H1 (cell line): ENCODE results near the gene KLK8. TPM values are rescaled to one million over a fixed set of nuclear protein-coding genes. Genes with fewer than 3 reads are reported as not detected.

Experiments used
- CTCF ChIA-PET: fragments of 300-600 bp; sonication (Branson Sonifier 250); formaldehyde crosslinking; loops from one replicate; lab custom pipeline; 2021; ENCODE audit not compliant: partially characterized antibody; lab: Charles Lee
- POLR2A ChIA-PET: fragments of 300-600 bp; sonication (Branson Sonifier 250); formaldehyde crosslinking; loops from one replicate; lab custom pipeline; 2021; ENCODE audit warnings: inconsistent platforms; ENCODE audit not compliant: partially characterized antibody; lab: Charles Lee
- DNase-seq, 2 experiments: peaks; one replicate each; pipeline versions ENCODE4 v3.0.0 to v3.0.0-alpha.2; 2010 to 2022; ENCODE audit warnings: low spot score in 2 of 2, low read depth in 1 of 2, mixed read lengths in 1 of 2
- FAIRE-seq: peaks from 2 replicates; lab custom pipeline; 2011; peaks lifted over from hg19 to GRCh38; lab: Jason Lieb, UNC
- H2AFZ ChIP-seq: 2 replicates; pipeline ENCODE4 v1.8.1; 2012; ENCODE audit warnings: low read length, inconsistent platforms
- H2AK5ac ChIP-seq: 2 replicates; pipeline ENCODE4 v1.6.1; 2013; ENCODE audit warnings: low read depth, low read length
- H2BK120ac ChIP-seq: replicated peaks from 2 replicates; pipeline ENCODE3; 2013; ENCODE audit warnings: low read depth, low read length, inconsistent platforms
- H2BK12ac ChIP-seq: 2 replicates; pipeline ENCODE4 v1.6.1; 2013; ENCODE audit warnings: low read depth, low read length
- H2BK15ac ChIP-seq: 2 replicates; pipeline ENCODE4 v1.6.1; 2013; ENCODE audit warnings: low read length
- H2BK20ac ChIP-seq: 2 replicates; pipeline ENCODE4 v1.6.1; 2013; ENCODE audit warnings: low read length
- H2BK5ac ChIP-seq: 2 replicates; pipeline ENCODE4 v1.6.1; 2013; ENCODE audit warnings: low read depth, low read length
- H3K14ac ChIP-seq: 2 replicates; pipeline ENCODE4 v1.6.1; 2013; ENCODE audit warnings: inconsistent platforms; ENCODE audit not compliant: insufficient read length
- H3K18ac ChIP-seq: 2 replicates; pipeline ENCODE4 v1.6.1; 2013; ENCODE audit warnings: low read length; ENCODE audit errors: extremely low read depth
- H3K23ac ChIP-seq: 2 replicates; pipeline ENCODE4 v1.6.1; 2013; ENCODE audit warnings: inconsistent platforms; ENCODE audit not compliant: insufficient read length
- H3K23me2 ChIP-seq: 2 replicates; pipeline ENCODE4 v1.6.1; 2013; ENCODE audit warnings: low read depth, low read length
- H3K27ac ChIP-seq: 2 replicates; pipeline ENCODE4 v1.6.1; 2011; ENCODE audit warnings: low read depth, low read length, inconsistent platforms
- H3K27me3 ChIP-seq, 4 experiments: replicated peaks in 1 of 4; 1 replicate in 1 of 4; 2 replicates in 3 of 4; pipeline versions ENCODE4 v1.6.1 to v1.8.1; 2011 to 2013; ENCODE audit warnings: low read length in 3 of 4, mild to moderate bottlenecking in 3 of 4, inconsistent platforms in 2 of 4, mixed read lengths in 2 of 4, moderate library complexity in 1 of 4; ENCODE audit not compliant: control insufficient read depth in 3 of 4, insufficient read depth in 3 of 4; ENCODE audit errors: extremely low read depth in 1 of 4
- H3K36me3 ChIP-seq, 4 experiments: 2 replicates each; pipeline versions ENCODE4 v1.6.1 to v1.8.1; 2011 to 2013; ENCODE audit warnings: mild to moderate bottlenecking in 4 of 4, low read length in 3 of 4, moderate library complexity in 2 of 4, control low read depth in 1 of 4, inconsistent platforms in 1 of 4; ENCODE audit not compliant: insufficient read depth in 4 of 4, control insufficient read depth in 2 of 4
- H3K4ac ChIP-seq: replicated peaks from 2 replicates; pipeline ENCODE3; 2013; ENCODE audit warnings: low read length, low read depth, mixed read lengths, inconsistent platforms; ENCODE audit not compliant: insufficient read length
- H3K4me1 ChIP-seq, 4 experiments: replicated peaks in 1 of 4; 1 replicate in 1 of 4; 2 replicates in 3 of 4; pipeline versions ENCODE4 v1.6.1 to v1.8.1; 2011 to 2013; ENCODE audit warnings: low read length in 3 of 4, inconsistent platforms in 2 of 4, mixed read lengths in 1 of 4; ENCODE audit not compliant: insufficient read depth in 4 of 4, control insufficient read depth in 3 of 4
- H3K4me2 ChIP-seq, 2 experiments: 2 replicates each; pipeline versions ENCODE4 v1.6.1 to v1.8.1; 2011 to 2013; ENCODE audit warnings: low read depth in 2 of 2, low read length in 2 of 2, control low read depth in 1 of 2, inconsistent platforms in 1 of 2, mild to moderate bottlenecking in 1 of 2; ENCODE audit not compliant: insufficient read depth in 1 of 2
- H3K4me3 ChIP-seq, 4 experiments: fragments of 200-600, 300-600 bp in 1 of 4; sonication (generic), shearing (Covaris generic), sonication (Bioruptor Twin) in 1 of 4; 2 replicates each; pipeline versions ENCODE4 v1.5.1 to v1.8.1; 2011 to 2016; ENCODE audit warnings: low read length in 4 of 4, low read depth in 3 of 4, control low read depth in 2 of 4, inconsistent platforms in 2 of 4, mild to moderate bottlenecking in 2 of 4, mixed read lengths in 1 of 4, moderate library complexity in 1 of 4; ENCODE audit not compliant: insufficient read depth in 2 of 4; ENCODE audit errors: extremely low read depth in 1 of 4
- H3K56ac ChIP-seq: replicated peaks from 2 replicates; pipeline ENCODE3; 2013; ENCODE audit warnings: low read depth, mild to moderate bottlenecking, mixed read lengths, low read length, inconsistent platforms; ENCODE audit not compliant: insufficient read length
- H3K79me1 ChIP-seq: 2 replicates; pipeline ENCODE4 v1.6.1; 2013; ENCODE audit warnings: low read depth, low read length, control low read depth
- H3K79me2 ChIP-seq, 2 experiments: 2 replicates each; pipeline versions ENCODE4 v1.6.1 to v1.8.1; 2012 to 2013; ENCODE audit warnings: low read length in 2 of 2, mild to moderate bottlenecking in 2 of 2, inconsistent platforms in 1 of 2; ENCODE audit not compliant: insufficient read depth in 2 of 2, control insufficient read depth in 1 of 2
- H3K9ac ChIP-seq, 4 experiments: replicated peaks in 1 of 4; 1 replicate in 1 of 4; 2 replicates in 3 of 4; pipeline versions ENCODE4 v1.6.1 to v1.8.1; 2011 to 2013; ENCODE audit warnings: low read depth in 3 of 4, low read length in 3 of 4, control low read depth in 2 of 4, mild to moderate bottlenecking in 2 of 4, moderate library complexity in 2 of 4, inconsistent platforms in 1 of 4; ENCODE audit errors: extremely low read depth in 1 of 4
- H3K9me3 ChIP-seq, 2 experiments: 2 replicates each; pipeline versions ENCODE4 v1.6.1 to v1.8.1; 2012 to 2013; ENCODE audit warnings: mild to moderate bottlenecking in 2 of 2, moderate library complexity in 2 of 2, control low read depth in 1 of 2, inconsistent platforms in 1 of 2, low read depth in 1 of 2, low read length in 1 of 2, mixed read lengths in 1 of 2; ENCODE audit not compliant: insufficient read depth in 2 of 2
- H4K20me1 ChIP-seq, 2 experiments: replicated peaks in 1 of 2; 2 replicates each; pipeline versions ENCODE3 to v1.8.1; 2011 to 2013; ENCODE audit warnings: inconsistent platforms in 2 of 2, low read length in 2 of 2, mild to moderate bottlenecking in 1 of 2; ENCODE audit not compliant: insufficient read depth in 2 of 2, control insufficient read depth in 1 of 2
- H4K5ac ChIP-seq: 2 replicates; pipeline ENCODE4 v1.6.1; 2013; ENCODE audit warnings: low read length, low read depth, mixed read lengths, inconsistent platforms; ENCODE audit not compliant: insufficient read length
- H4K8ac ChIP-seq: 2 replicates; pipeline ENCODE4 v1.8.0; 2013; ENCODE audit warnings: mild to moderate bottlenecking, moderate library complexity, low read length, inconsistent platforms; ENCODE audit not compliant: insufficient read depth; ENCODE audit errors: extremely low read depth
- H4K91ac ChIP-seq: replicated peaks from 2 replicates; pipeline ENCODE3; 2013; ENCODE audit warnings: low read length, mixed read lengths, inconsistent platforms; ENCODE audit not compliant: insufficient read length
- CBX5 ChIP-seq: fragments of 300-800, 300-1000 bp; sonication (generic); IDR thresholded peaks from 2 replicates; pipeline ENCODE4 v1.7.1; 2016; ENCODE audit warnings: antibody characterized with exemption, low read length, low read depth
- FOSL1 ChIP-seq: IDR thresholded peaks from 2 replicates; pipeline ENCODE4 v1.6.1; 2011; ENCODE audit warnings: mild to moderate bottlenecking, low read depth, low read length, moderate library complexity; ENCODE audit not compliant: insufficient read depth
- GABPA ChIP-seq: IDR thresholded peaks from 2 replicates; pipeline ENCODE4 v1.6.1; 2011; ENCODE audit warnings: mild to moderate bottlenecking, low read length, moderate library complexity, borderline replicate concordance; ENCODE audit not compliant: insufficient read depth
- MAFK ChIP-seq: IDR thresholded peaks from 2 replicates; pipeline ENCODE4 v1.6.1; 2012; ENCODE audit warnings: low read depth, mild to moderate bottlenecking, improper control_type of control experiment, low read length
- MAX ChIP-seq: IDR thresholded peaks from 2 replicates; pipeline ENCODE4 v1.6.1; 2012; ENCODE audit warnings: inconsistent platforms
- SIN3A ChIP-seq, 2 experiments: IDR thresholded peaks in 1 of 2; conservative IDR thresholded peaks in 1 of 2; 2 replicates each; pipeline ENCODE4 v1.6.1; 2011 to 2012; ENCODE audit warnings: low read length in 2 of 2, improper control_type of control experiment in 1 of 2, low read depth in 1 of 2, mild to moderate bottlenecking in 1 of 2
- SIX5 ChIP-seq: IDR thresholded peaks from 2 replicates; pipeline ENCODE4 v1.6.1; 2011; ENCODE audit warnings: mild to moderate bottlenecking, low read depth, low read length
- SP1 ChIP-seq: IDR thresholded peaks from 2 replicates; pipeline ENCODE4 v1.6.1; 2011; ENCODE audit warnings: low read depth, low read length
- SRF ChIP-seq: IDR thresholded peaks from 2 replicates; pipeline ENCODE4 v1.6.1; 2011; ENCODE audit warnings: mild to moderate bottlenecking, low read depth, low read length, moderate library complexity
- TBP ChIP-seq: IDR thresholded peaks from 2 replicates; pipeline ENCODE4 v1.6.1; 2011; ENCODE audit warnings: low read depth, low read length, improper control_type of control experiment
- TEAD4 ChIP-seq: IDR thresholded peaks from 2 replicates; pipeline ENCODE4 v1.6.1; 2012; ENCODE audit warnings: low read depth, low read length, inconsistent platforms, mixed read lengths
- ZNF274 ChIP-seq: IDR thresholded peaks from 2 replicates; pipeline ENCODE4 v1.7.0; 2012; ENCODE audit warnings: low read length, borderline replicate concordance; ENCODE audit errors: extremely low read depth
- WGBS, 2 experiments: shearing (Covaris generic) in 1 of 2; methylation state at CpG; one replicate each; pipeline versions ENCODE4 v1.1.6 to v1.1.7; 2013 to 2015; ENCODE audit warnings: low lambda C conversion rate in 2 of 2, mixed read lengths in 2 of 2, inconsistent platforms in 1 of 2, low coverage in 1 of 2, missing lambda C conversion rate in 1 of 2; ENCODE audit not compliant: insufficient replicate concordance in 2 of 2, insufficient coverage in 1 of 2, insufficient read length in 1 of 2; ENCODE audit errors: extremely low coverage in 1 of 2, missing lambda C conversion rate in 1 of 2; 5-methylcytosine and 5-hydroxymethylcytosine counted together
- polyA plus RNA-seq, 7 experiments: library from polyadenylated mRNA; depleted of rRNA in 3 of 7; stranded (reverse) in 5 of 7; unstranded in 2 of 7; fragments of >200 nt in 5 of 7; fragments of 200-250 nt in 2 of 7; gene quantifications; 1 replicate in 5 of 7; 2 replicates in 1 of 7; 4 replicates in 1 of 7; pipeline versions ENCODE4 v1.2.1 to v1.2.3, GENCODE V29; 2011 to 2013; ENCODE audit warnings: missing spikeins in 2 of 7, mixed read lengths in 2 of 7
- total RNA-seq: library from RNA; stranded (reverse); fragmentation: NEBNext Ultra II Directional; extraction: Animal tissue kit (Norgen Biotek cat#: 25700); gene quantifications from 2 replicates; pipeline ENCODE4 v1.2.1, GENCODE V29; 2021

KLK8 gene
- total and polyA plus RNA-seq, 2 of the 8 experiments (the other 6 are each of a cell fraction or from before 2014, with no cell fraction given): 2.9 to 3.6 TPM

GRCh38 chr19:51000426-51000825, 978 bp downstream of the KLK8 start:
- POLR2A ChIA-PET: interaction anchor here (1.0 kb wide), 1 partner anchor 16 kb away, joined by 3 read pairs; no protein-coding TSS in a partner anchor
- no peak overlapping the region for H2BK120ac ChIP-seq
- CTCF ChIA-PET: interaction anchor here (0.9 to 3.7 kb wide), 7 partner anchors 13 to 97 kb away, joined by 3 to 19 read pairs (median 4); no protein-coding TSS in a partner anchor
- peak overlapping the region; percentile 46; the same call in 1 of the 2 replicates for H2BK15ac ChIP-seq
- no peak overlapping the region for H3K4ac ChIP-seq
- no peaks in the 10 kb centered on the region for H3K23me2 ChIP-seq
- WGBS, 2 experiments: 87% methylated on average over 10 of the region's 10 CpGs; no CpG with 5 or more reads in 1 of the 2 experiments
- H3K18ac ChIP-seq: 0 out of 2 replicates have a peak overlapping the region, but pooled peaks have one; percentile 20
- 0 out of 2 replicates have a peak overlapping the region, but pooled peaks have one; percentile 67 for H2AFZ ChIP-seq
- peak overlapping the region; percentile 69 for H4K91ac ChIP-seq
- DNase-seq (no peak), FAIRE-seq (no peak)
- H3K79me1 ChIP-seq: no peaks in the 10 kb centered on the region
- H3K4me1 ChIP-seq: peaks cover 0 to 20% (median 6%) of the 10 kb centered on the region in 4 experiments; a peak in 6 of 7 replicates
- no peak overlapping the region for H2BK20ac ChIP-seq
- H3K27ac ChIP-seq: no peak overlapping the region
- no peak overlapping the region for H4K8ac ChIP-seq
- no peaks in the 10 kb centered on the region; a peak in 1 of 7 replicates for H3K27me3 ChIP-seq
- H4K20me1 ChIP-seq: no peaks in the 10 kb centered on the region
- H2AK5ac ChIP-seq: no peak overlapping the region
- H3K36me3 ChIP-seq: no peaks in the 10 kb centered on the region
- peak overlapping the region; percentile 26 to 71; a peak in 2 of 4 replicates for H3K4me2 ChIP-seq
- no peak overlapping the region for H3K14ac ChIP-seq
- H3K9me3 ChIP-seq: no peaks in the 10 kb centered on the region
- no peak overlapping the region for H2BK5ac ChIP-seq
- no peak overlapping the region for H3K9ac ChIP-seq
- H3K56ac ChIP-seq: no peak overlapping the region
- peak overlapping the region in 2 of 4 experiments; percentile 15 to 29; a peak in 2 of 8 replicates for H3K4me3 ChIP-seq
- H3K23ac ChIP-seq: no peak overlapping the region
- no peaks in the 10 kb centered on the region for H3K79me2 ChIP-seq
- H4K5ac ChIP-seq: no peak overlapping the region
- peak overlapping the region; percentile 78; the same call in 1 of the 2 replicates for H2BK12ac ChIP-seq
- no peak for TF ChIP-seq ZNF274
- TF ChIP-seq MAFK: no peak
- TF ChIP-seq GABPA: no peak
- no peak for TF ChIP-seq SIX5
- no peak for TF ChIP-seq CBX5
- no peak for TF ChIP-seq TEAD4
- TF ChIP-seq FOSL1: no peak
- TF ChIP-seq SIN3A (conservative IDR thresholded peaks at IDR 0.05 in 1 of 2, IDR thresholded peaks at IDR 0.05 in 1 of 2; ENCODE audit: low read depth in 1 of 2, low read length in 2 of 2): no peak
- TF ChIP-seq SRF: no peak
- TF ChIP-seq MAX: no peak
- no peak for TF ChIP-seq SP1
- no peak for TF ChIP-seq TBP
